ENCODE data around the gene ACY1.
A peak's percentile ranks its signal among the peaks of the same experiment; 100 is the strongest.

ACY1 gene

GRCh38 chr3:51995346-51996163 is 12.2 kb downstream of the ACY1 start, which contains the start of gene RPL29:
TSS of gene RPL29 (minus strand) at chr3:51995895. CDS start at chr3:51995461, 434 bp downstream.
- Histone ChIP-seq H3K27ac (peak within 1 kb of the TSS; percentile 94), H3K4me3 (ENCODE audit: low read depth, low read length) (peak within 1 kb of the TSS; percentile 99), H3K27me3 (ENCODE audit: insufficient read depth, low read depth, severe bottlenecking) (no peaks in the 10 kb centered on the region), H3K36me3 (peaks cover 46% of the 10 kb centered on the region), H3K9me3 (ENCODE audit: severe bottlenecking) (no peaks in the 10 kb centered on the region)
- DNase-seq = peak; percentile 94
- no peak for TF ChIP-seq CTCF (IDR thresholded peaks at IDR 0.05; ENCODE audit: low read depth, low read length)

DNA sequence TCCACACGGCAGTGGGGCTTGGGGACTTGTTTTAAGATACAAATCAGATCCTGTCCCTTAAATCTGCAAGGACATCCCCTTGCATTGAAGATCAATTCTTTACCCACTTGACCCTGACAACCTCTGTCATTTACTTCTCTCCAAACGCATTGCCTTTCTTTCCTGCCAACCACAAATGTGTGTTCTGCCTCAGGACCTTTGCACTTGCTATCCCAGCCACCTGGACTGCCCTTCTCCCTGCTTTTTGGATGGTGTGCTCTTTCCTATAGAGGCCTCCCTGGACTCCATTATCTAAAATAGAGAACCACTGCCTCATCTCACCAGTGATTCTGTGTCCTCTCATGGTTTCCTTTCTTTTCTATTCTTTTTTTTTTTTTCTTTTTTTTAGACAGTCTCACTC is 13.8 kb downstream of the ACY1 start:
- Histone ChIP-seq H3K4me3 (ENCODE audit: low read depth, low read length) (no peak overlapping the region), H3K27ac (no peak overlapping the region), H3K27me3 (ENCODE audit: insufficient read depth, low read depth, severe bottlenecking) (peaks cover 2% of the 10 kb centered on the region), H3K36me3 (peaks cover 35% of the 10 kb centered on the region), H3K9me3 (ENCODE audit: severe bottlenecking) (no peaks in the 10 kb centered on the region)
- no peak for DNase-seq
- no peak for TF ChIP-seq CTCF (IDR thresholded peaks at IDR 0.05; ENCODE audit: low read depth, low read length)

DNA sequence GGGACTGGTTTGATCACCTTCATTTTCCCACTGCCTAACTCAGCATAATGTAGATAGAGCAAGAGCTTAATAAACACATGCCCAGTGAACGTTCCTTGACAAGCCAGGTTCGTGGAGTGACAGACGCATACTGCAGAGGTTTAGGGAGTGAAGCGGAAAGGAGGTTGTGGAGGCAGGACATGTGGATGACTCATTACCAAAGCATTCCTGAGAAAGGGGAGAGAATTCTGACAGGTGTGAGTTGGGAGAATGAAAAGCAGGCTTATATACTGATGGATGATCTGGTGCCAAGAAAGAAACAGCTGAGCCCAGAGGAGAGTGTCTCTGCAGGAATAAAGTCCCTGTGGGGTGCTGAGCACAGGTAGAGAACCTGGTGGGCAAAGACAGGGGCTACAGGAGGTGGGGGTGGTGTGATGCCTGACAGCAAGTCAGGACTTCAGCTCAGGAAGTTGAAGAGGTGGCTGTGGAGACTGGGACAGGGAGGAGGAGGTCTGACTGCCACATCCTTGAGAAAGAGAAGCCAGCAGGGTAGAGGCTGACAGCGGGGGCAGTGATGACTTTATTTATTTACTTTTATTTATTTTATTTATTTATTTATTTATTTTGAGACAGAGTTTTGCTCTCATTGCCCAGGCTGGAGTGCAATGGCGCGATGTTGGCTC is 14.7 kb downstream of the ACY1 start:
- no peak overlapping the region for H3K4me3 ChIP-seq (ENCODE audit: low read depth, low read length)
- TF ChIP-seq CTCF (IDR thresholded peaks at IDR 0.05; ENCODE audit: low read depth, low read length) = no peak
- no peak for DNase-seq

GRCh38 chr3:51998774-51999173 is 15.4 kb downstream of the ACY1 start:
- DNase-seq = no peak
- no peak overlapping the region for H3K27ac ChIP-seq
- H3K9me3 ChIP-seq (ENCODE audit: severe bottlenecking) = no peaks in the 10 kb centered on the region
- no peak for TF ChIP-seq CTCF (IDR thresholded peaks at IDR 0.05; ENCODE audit: low read depth, low read length)
- H3K4me3 ChIP-seq (ENCODE audit: low read depth, low read length) = no peak overlapping the region
- peaks cover 19% of the 10 kb centered on the region for H3K36me3 ChIP-seq
- H3K27me3 ChIP-seq (ENCODE audit: insufficient read depth, low read depth, severe bottlenecking) = peaks cover 2% of the 10 kb centered on the region

More for the DNA sequence above, 14.7 kb downstream of the ACY1 start:
- peaks cover 26% of the 10 kb centered on the region for H3K36me3 ChIP-seq
- H3K27ac ChIP-seq = no peak overlapping the region
- no peaks in the 10 kb centered on the region for H3K9me3 ChIP-seq (ENCODE audit: severe bottlenecking)
- peaks cover 2% of the 10 kb centered on the region for H3K27me3 ChIP-seq (ENCODE audit: insufficient read depth, low read depth, severe bottlenecking)

GRCh38 chr3:51999846-52000245 is 16.5 kb downstream of the ACY1 start:
- peaks cover 8% of the 10 kb centered on the region for H3K36me3 ChIP-seq
- H3K27ac ChIP-seq = no peak overlapping the region
- H3K4me3 ChIP-seq (ENCODE audit: low read depth, low read length) = no peak overlapping the region
- H3K27me3 ChIP-seq (ENCODE audit: insufficient read depth, low read depth, severe bottlenecking) = peaks cover 2% of the 10 kb centered on the region
- no peak for TF ChIP-seq CTCF (IDR thresholded peaks at IDR 0.05; ENCODE audit: low read depth, low read length)
- H3K9me3 ChIP-seq (ENCODE audit: severe bottlenecking) = no peaks in the 10 kb centered on the region
- DNase-seq = no peak
